ENCODE measurements around the gene TMEM186.

DNA sequence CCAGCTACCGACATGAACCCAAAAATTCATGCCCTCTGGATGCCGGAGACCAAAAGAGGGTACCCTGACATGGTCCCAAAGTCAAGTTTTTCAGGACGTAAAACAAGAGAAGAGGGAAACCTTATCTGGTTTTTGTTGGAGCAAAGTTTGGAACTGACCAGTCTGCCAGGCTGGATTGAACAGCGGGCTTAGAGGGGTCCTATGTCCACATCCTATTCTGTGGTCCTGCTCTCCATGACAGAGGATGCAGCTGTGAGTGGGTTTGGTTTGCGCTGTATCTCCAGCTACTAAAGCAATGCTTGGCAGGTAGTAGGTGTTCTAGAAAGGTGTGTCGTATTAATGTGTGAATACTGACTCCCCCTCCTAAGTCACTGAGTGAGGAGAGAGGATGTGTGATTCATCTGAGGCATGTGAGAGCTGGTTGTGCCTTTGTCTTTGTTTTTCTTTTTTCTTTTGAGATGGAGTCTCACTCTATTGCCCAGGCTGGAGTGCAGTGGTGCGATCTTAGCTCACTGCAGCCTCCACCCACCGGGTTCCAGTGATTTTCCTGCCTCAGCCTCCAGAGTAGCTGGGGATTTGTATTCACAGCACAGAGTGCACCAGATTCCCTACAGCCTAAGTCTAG, 31.2 kb upstream of the TMEM186 start:
- TF ChIP-seq CTCF (IDR thresholded peaks at IDR 0.05; ENCODE audit: low read depth, low read length), result no peak
- no peak for TF ChIP-seq EZH2phosphoT487 (IDR thresholded peaks at IDR 0.05; ENCODE audit: low read depth)
